ENCODE measurements around the gene TRIM38.
"Not testable (repeated sequence)": the region's sequence is repeated elsewhere in the genome, so short reads cannot be mapped to it uniquely, and the experiment has no call there.

Gene TRIM38

DNA sequence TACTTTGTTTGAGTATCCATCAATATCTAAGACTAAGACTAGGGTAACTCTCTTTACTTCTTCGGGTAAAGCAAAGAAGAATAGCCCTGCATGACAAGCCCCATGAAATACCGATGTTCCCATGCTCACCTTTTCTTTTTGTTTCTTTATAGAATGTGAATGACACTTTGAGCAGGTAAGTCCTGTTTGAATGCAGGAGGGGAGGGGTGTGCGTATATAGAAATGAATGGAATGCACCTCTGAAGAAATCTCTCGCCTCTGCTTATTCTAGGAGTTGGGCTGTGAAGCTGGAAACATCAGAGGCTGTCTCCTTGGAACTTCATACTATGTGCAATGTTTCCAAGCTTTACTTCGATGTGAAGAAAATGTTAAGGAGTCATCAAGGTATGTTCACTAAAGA lies 10.3 kb downstream of the TRIM38 start:
- no peak for DNase-seq

DNA sequence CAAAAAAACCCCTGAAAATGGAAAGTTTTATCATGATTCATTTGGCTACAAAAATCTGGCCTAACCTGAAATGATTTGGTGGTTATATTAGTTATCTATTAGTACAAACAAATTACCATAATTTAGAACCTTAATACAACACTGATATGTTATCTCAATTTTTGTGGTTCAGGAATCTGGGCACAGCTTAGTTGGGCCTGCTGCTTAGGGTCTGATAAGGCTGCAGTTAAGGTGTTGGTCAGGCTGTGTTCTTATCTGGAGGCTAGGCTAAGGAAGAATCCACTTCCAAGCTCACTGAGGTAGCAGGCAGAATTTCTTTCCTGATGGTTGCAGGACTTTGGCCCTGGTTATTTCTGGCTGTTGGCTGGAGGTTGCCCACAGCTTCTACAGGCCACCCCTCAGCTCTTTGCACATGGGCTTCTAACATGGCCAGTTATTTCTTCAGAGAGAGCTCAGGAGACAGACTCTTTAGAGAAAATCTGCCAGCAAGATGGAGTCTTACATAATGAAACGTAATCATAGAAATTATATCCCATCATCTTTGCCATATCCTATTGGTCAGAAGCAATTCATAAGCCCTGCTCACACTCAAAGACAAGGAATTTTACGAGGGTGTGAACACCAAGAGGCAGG lies 11.4 kb downstream of the TRIM38 start:
- no peak for DNase-seq

DNA sequence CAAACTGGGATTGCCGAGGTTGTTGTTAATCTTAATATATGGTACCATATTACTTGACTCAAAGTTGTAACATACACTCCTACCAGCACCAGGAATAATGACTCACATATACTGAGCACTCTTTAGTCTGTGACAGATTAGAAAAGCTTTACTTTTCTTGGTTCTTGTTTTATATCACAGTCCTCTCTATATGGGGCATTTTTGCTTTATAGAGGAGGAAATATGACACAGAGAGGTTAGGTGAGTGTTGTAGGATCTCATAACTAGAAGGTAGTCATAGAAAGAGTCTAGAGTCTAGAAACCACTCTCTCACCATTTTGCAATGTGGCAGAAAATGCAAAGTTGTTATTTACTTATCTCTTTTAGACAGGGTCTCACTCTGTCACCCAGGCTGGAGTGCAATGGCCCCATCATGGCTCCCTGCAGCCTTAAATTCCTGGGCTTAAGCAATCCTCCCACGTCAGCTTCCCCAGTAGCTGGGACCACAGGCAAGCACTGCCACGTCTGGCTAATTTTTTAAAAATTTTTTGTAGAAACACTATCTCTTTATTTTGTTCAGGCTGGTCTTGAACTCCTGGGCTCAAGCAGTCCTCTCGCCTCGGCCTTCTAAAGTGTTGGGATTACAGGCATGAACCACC lies 13.4 kb downstream of the TRIM38 start:
- no peak for DNase-seq

DNA sequence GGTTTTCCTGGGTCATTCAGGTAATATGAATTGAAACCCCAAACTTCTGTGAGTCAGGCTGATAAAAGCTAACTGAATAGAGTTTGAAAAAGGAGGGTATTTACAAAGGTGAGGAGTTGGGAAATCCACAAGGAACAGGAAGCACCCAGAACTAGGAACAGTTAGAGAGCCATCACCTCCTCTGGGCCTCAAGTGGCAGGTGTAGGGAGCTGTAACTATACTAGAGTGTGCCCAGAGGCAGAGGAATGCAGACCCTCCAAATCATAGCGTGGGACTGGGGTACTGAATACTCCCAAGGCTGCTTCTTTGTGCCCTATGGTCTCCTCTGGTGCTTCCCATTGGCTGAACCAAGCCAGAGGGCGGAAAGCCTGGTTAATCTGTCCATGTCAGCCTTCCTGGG lies 18.3 kb downstream of the TRIM38 start:
- no peak for DNase-seq

DNA sequence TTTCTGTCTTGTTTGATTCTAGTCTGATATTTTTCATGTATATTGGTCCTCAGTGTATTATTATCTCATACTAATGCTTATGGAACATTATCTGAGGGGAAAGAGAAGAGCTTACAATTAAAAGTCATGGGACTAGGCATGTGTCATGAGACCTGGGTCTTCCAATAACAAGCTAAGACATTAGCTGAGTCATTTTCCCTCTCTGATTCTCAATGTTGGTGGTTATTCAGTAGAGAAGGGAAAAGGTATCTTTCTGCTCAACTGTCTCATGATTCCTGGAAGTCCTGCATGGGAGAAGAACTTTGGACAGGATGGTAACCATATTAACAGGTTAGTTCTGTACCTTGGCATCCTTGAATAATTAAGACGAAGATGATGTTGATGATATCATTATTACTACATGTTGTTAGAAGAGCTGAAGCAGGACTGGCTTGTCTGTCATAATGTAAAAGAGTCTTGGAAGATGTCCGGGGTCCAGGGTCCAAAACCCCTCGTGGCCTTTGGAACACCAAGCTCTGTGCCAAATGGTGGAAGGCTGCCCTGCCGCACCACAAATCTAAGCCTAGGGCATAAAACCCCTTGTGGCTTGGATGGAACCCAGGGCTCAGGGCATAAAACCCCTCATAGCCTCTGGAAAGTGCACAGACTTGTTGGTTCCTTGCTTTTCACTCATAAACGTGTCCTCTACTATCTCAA lies 19.1 kb downstream of the TRIM38 start:
- DNase-seq, result no peak

DNA sequence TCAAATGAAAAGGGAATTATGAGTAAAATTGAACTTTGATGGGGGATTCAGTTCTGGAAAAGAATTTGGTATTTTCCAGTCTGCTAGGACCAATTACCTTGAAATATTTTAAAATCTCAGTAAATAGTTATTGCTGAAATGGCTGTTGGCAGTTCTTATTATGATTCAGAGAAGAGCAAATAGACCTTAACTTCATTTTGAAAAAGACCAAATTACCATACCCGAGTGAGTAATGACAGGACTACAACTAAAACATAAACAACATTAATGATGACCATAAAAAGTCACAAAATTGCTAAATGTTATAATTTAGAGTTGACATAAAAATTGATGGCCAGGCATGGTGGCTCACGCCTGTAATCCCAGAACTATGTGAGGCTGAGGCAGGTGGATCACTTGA lies 21.7 kb downstream of the TRIM38 start:
- no peak for DNase-seq

- DNase-seq, result no peak
Observed at GRCh38 chr6:25987845-25988244, 25.2 kb downstream of the TRIM38 start.

DNA sequence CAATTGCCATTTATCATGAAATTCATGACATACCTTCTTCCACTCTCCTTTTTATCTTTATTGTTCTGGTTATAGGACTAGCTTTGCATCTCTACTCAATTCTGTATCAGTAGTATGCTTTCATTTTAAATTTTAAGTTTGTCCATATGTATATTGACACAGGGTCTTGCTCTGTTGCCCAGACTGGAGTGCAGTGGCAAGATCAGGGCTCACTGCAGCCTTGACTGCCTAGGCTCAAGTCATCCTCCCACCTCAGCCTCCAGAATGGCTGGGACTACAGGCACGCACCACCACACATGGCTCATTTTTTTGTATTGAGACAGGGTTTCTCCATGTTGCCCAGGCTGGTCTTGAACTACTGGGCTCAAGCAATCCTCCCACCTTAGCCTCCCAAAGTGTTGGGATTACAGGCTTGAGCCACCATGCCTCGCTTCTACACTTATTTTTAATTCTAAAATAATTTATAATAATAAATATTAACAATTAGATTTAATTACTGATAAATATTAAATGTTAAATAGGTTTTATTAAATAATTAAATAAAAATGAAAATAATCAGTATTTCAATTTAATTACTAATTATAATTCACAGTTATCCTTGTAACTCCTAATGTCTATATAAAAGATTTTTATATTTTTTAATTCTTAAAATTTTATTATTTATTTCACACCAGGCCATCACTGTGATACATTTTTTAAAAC lies 27.7 kb downstream of the TRIM38 start:
- no peak for DNase-seq

- DNase-seq, result no peak
Observed at GRCh38 chr6:25991785-25992412, 29.3 kb downstream of the TRIM38 start.

GRCh38 chr6:25992413-25993340 lies 30.1 kb downstream of the TRIM38 start:
- peak in 1 of 2 experiments; percentile 38 for DNase-seq

GRCh38 chr6:25993341-25993684 lies 30.7 kb downstream of the TRIM38 start:
- not testable (repeated sequence) for DNase-seq

- DNase-seq, result no peak
Observed at GRCh38 chr6:25995507-25995906, 32.9 kb downstream of the TRIM38 start.

GRCh38 chr6:25997921-25998320 lies 35.3 kb downstream of the TRIM38 start:
- DNase-seq, result no peak

DNA sequence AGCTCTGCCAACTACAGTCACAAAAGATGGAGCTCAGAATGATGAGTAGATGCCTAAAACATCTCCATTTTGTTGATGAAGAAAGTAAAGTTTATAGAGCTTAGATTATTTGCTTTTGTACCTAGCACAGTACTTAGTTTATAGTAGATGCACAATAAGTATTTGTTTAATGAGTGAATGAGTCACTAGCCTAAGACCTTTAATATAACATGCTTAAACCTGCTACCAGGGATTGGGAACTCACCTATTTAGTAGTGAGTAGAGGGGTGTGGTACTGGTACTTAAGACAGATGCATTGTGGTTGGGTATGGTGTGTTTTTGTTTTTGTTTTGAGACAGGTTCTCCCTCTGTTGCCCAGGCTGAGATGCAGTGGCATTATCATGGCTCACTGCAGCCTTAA lies 35.8 kb downstream of the TRIM38 start:
- DNase-seq, result no peak

GRCh38 chr6:25999225-25999624 lies 36.6 kb downstream of the TRIM38 start:
- DNase-seq, result not testable (repeated sequence)

GRCh38 chr6:26000366-26001144 lies 38.0 kb downstream of the TRIM38 start:
- DNase-seq, result no peak

GRCh38 chr6:26003102-26003694 lies 40.6 kb downstream of the TRIM38 start:
- DNase-seq, result no peak

DNA sequence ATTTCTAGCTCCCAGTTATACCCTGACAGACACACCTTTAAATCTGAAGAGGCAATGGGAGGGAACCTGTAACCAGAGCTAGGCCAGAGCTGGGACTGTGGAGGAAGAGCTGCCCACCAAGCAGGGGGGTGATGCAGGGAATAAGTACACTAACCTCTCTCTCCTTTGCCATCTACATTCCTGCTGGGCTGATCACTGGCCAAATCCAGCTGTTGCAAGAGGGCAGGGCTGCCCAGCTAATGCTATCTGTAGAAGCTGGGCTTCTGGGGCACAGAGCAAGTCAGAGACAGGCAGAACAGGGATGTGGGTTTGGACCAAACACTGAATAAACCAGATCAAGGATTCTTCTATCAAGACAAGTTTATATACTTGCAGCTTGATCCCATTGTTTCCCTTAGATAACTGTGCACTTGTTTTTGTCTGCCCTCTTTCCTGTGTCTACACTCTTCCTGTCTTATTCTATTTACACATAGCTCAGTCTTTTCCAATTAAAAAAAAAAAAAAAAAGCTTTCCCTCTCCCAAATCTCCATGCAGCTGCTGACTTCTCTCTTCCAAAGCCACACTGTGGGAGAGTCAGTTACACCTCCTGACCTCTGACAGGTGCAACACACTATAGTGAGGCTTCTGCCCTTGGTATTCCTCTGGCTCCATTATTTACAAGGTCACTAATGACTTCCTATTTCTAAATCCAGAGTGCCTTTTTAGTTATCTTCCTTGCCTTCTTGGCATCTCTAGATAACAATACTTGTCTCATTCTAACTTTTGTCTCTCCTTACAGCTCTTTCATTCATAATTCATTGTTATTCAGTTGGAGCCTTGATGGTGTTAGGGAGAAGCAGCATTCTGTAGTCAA lies 43.7 kb downstream of the TRIM38 start:
- no peak for DNase-seq

DNA sequence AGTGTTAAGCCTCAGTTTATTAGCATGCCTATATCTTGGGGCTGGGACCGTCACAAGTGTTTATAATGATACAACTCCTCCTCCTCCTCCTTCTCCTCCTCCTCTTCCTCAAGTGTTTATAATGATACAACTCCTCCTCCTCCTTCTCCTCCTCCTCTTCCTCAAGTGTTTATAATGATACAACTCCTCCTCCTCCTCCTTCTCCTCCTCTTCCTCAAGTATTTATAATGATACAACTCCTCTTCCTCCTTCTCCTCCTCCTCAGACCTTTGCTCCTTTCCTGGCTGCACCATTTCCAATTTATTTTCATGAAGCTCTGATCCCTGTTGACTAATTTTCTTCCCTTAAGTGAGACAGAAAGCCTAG lies 44.3 kb downstream of the TRIM38 start:
- not testable (repeated sequence) for DNase-seq

DNA sequence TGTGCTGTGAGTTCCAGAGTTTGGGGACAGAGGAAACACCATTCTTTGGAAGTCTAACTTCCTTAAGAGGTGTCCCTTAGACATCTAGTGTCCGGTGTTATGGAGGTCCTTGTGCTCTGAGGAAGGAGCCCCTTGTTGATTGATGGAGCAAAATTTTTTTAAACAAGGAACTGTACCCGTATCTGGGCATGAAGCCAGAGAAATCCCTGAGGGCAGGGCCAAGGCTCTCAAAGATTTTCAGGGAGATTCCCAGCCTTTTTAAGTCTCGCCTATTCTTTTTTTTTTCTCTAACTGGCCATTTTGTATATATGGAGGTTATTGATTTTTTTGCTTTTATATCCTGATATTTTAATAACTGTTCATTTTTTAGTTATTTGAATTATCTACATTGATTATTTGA lies 45.9 kb downstream of the TRIM38 start:
- DNase-seq, result no peak
